ENCODE results near the gene FAM24B.
"Not testable (repeated sequence)": the region's sequence is repeated elsewhere in the genome, so short reads cannot be mapped to it uniquely, and the experiment has no call there.

FAM24B gene

DNA sequence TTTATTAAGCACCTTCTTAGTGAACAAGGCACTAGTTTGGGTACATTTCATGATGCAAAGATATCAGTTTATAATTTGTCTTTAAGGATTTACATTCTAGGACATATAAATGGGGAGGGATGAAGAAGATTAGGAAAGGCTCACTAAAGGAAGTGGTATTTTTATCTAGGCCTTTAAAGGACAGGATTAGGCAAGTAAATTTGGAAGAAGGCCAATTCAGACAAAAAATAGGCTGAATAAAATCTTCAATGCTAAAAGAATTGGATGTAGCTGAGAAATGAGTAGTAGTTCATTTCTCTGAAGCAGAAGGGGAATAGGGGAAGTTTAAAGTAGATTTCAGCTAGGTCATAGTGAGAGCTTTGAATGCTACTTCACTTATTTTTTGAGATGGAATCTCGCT, 4.8 kb upstream of the FAM24B start:
- DNase-seq (ENCODE audit: low spot score): no peak
- TF ChIP-seq, protein P1, sequence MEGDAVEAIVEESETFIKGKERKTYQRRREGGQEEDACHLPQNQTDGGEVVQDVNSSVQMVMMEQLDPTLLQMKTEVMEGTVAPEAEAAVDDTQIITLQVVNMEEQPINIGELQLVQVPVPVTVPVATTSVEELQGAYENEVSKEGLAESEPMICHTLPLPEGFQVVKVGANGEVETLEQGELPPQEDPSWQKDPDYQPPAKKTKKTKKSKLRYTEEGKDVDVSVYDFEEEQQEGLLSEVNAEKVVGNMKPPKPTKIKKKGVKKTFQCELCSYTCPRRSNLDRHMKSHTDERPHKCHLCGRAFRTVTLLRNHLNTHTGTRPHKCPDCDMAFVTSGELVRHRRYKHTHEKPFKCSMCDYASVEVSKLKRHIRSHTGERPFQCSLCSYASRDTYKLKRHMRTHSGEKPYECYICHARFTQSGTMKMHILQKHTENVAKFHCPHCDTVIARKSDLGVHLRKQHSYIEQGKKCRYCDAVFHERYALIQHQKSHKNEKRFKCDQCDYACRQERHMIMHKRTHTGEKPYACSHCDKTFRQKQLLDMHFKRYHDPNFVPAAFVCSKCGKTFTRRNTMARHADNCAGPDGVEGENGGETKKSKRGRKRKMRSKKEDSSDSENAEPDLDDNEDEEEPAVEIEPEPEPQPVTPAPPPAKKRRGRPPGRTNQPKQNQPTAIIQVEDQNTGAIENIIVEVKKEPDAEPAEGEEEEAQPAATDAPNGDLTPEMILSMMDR (IDR thresholded peaks at IDR 0.05; ENCODE audit: extremely low read depth, insufficient read depth, missing control alignments): no peak
- in situ Hi-C loops (cut with MboI; ENCODE audit: low pct_unique_long_range_greater_than_20kb, low sequenced_read_pairs, unreplicated experiment): no loop called here

DNA sequence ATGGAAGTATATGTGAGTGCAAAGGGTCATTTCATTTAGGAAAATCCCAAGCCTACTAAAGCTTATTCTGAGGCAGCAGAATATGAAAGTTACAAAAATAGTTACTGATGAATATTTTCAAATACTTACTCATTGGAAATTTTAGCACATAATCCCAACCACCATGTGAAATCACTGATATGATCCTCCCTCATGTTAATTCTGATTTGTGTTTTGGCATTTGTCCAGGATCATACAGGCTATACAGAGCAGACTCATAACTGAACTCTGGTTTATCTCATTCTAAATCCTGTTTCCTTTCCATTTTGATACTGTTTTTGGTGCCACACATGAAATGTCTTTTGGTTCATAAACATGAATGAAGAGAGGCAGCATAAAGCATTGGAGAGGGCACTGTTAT, 3.4 kb upstream of the FAM24B start:
- TF ChIP-seq, protein P1 (IDR thresholded peaks at IDR 0.05; ENCODE audit: extremely low read depth, insufficient read depth, missing control alignments): no peak
- no peak for DNase-seq (ENCODE audit: low spot score)
- in situ Hi-C loops (cut with MboI; ENCODE audit: low pct_unique_long_range_greater_than_20kb, low sequenced_read_pairs, unreplicated experiment): no loop called here

DNA sequence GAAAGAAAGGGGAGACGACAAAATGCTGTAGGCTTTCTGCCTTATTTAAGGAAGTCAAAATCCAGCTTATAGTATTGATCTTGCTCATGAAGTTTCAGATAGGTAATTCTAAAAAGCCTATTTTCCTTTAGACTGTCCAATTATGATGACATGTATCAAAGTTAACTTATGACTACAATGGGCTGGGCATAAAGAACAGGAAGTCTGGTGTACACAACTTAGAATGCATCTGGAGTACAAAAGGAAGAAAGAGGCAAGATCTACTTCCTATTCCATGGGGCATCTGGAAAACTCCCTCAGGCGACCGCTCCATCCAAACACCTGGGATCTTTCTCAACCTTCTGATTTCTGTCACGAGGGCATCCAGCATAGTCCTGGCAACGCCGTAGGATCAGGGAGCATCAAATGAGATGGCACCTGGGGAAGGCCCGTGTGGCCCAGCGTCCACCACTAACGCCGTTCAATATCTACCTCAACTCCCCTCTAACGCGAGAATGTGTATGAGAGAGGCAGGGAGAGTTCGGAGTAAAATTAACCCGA, 512 bp downstream of the FAM24B start:
- peak; percentile 5 for DNase-seq (ENCODE audit: low spot score)
- TF ChIP-seq, protein P1 (IDR thresholded peaks at IDR 0.05; ENCODE audit: extremely low read depth, insufficient read depth, missing control alignments): no peak
- in situ Hi-C loops (cut with MboI; ENCODE audit: low pct_unique_long_range_greater_than_20kb, low sequenced_read_pairs, unreplicated experiment): no loop called here

DNA sequence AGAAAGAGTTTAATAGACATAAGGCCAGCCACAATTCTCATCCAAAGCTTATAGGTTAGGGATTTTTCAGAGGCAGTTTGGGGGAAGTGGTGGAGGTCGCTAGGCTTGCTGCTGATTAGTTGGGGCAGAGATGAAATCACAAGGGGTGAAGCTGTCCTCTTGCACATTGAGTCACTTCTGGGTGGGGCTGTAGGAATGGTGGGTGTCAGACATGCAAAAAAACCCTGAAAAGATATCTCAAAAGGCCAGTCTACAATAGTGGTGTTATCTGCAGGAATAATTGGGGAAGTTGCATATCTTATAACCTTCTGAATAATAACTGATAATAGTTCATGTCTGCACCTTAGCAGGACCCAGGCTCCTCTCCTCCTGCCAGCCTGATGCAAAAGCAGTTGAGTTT, 2.1 kb downstream of the FAM24B start:
- DNase-seq (ENCODE audit: low spot score): no peak
- TF ChIP-seq, protein P1 (IDR thresholded peaks at IDR 0.05; ENCODE audit: extremely low read depth, insufficient read depth, missing control alignments): no peak
- in situ Hi-C loops (cut with MboI; ENCODE audit: low pct_unique_long_range_greater_than_20kb, low sequenced_read_pairs, unreplicated experiment): no loop called here

DNA sequence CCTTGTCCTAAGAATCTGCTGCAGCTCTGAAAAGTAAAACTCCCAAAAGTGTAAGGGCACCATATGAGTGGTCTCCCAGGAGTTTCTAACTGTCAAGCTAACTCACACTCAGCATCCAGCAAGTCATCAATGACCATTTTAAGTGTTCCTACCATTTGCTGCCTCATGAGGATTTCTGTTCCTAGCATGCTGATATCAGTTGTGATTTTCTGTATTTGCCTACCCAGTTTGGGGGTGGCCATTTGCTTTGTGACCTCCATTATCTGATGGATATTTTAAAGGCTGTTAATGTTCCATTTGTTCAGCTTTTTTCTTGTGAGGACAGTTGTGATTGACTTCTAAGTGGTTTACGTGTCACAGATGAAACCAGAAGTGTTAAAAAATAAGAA, 2.9 kb downstream of the FAM24B start:
- TF ChIP-seq, protein P1 (IDR thresholded peaks at IDR 0.05; ENCODE audit: extremely low read depth, insufficient read depth, missing control alignments): no peak
- in situ Hi-C loops (cut with MboI; ENCODE audit: low pct_unique_long_range_greater_than_20kb, low sequenced_read_pairs, unreplicated experiment): no loop called here
- DNase-seq (ENCODE audit: low spot score): no peak

DNA sequence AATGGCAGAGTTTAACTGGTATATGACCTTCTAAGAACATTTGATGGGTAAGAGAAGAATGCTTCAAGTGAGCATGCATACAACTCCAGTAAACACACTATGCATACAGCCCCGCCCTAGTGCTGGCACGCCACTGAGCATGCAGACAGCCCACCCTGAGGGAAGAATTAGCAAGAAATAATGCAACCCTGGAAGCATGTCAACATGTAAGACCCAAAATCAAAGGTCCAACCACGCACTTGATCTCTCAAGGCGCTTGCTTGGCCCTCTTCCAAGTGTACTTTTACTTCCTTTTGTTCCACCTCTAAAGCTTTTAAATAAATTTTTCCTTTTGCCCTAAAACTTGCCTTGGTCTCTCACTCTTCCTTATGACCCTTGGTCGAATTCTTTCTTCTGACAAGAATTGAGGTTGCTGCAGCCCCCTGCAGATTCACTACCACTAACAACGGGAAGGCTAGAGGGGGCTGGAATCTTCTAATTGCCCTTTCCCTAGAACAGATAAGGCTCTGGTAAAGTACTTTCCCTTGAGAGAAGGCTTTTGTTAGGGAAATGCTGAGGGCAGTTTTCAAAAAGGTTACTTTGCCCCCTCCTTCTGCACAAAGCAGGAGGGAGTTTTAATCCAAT, 3.4 kb downstream of the FAM24B start:
- no peak for DNase-seq (ENCODE audit: low spot score)
- TF ChIP-seq, protein P1 (IDR thresholded peaks at IDR 0.05; ENCODE audit: extremely low read depth, insufficient read depth, missing control alignments): no peak
- in situ Hi-C loops (cut with MboI; ENCODE audit: low pct_unique_long_range_greater_than_20kb, low sequenced_read_pairs, unreplicated experiment): no loop called here

DNA sequence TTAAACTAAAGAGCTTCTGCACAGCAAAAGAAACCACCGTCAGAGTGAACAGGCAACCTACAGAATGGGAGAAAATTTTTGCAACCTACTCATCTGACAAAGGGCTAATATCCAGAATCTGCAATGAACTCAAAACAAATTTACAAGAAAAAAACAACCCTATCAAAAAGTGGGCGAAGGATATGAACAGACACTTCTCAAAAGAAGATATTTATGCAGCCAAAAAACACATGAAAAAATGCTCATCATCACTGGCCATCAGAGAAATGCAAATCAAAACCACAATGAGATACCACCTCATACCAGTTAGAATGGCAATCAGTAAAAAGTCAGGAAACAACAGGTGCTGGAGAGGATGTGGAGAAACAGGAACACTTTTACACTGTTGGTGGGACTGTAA, 7.4 kb downstream of the FAM24B start:
- in situ Hi-C loops (cut with MboI; ENCODE audit: low pct_unique_long_range_greater_than_20kb, low sequenced_read_pairs, unreplicated experiment); DNase-seq (ENCODE audit: low spot score): not testable (repeated sequence)

DNA sequence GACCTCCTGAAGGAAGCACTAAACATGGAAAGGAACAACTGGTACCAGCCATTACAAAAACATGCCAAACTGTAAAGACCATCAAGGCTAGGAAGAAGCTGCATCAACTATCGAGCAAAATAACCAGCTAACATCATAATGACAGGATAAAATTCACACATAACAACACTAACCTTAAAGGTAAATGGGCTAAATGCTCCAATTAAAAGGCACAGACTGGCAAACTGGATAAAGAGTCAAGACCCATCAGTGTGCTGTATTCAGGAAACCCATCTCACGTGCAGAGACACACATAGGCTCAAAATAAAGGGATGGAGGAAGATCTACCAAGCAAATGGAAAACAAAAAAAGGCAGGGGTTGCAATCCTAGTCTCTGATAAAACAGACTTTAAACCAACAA, 10.6 kb downstream of the FAM24B start:
- DNase-seq (ENCODE audit: low spot score); in situ Hi-C loops (cut with MboI; ENCODE audit: low pct_unique_long_range_greater_than_20kb, low sequenced_read_pairs, unreplicated experiment): not testable (repeated sequence)

DNA sequence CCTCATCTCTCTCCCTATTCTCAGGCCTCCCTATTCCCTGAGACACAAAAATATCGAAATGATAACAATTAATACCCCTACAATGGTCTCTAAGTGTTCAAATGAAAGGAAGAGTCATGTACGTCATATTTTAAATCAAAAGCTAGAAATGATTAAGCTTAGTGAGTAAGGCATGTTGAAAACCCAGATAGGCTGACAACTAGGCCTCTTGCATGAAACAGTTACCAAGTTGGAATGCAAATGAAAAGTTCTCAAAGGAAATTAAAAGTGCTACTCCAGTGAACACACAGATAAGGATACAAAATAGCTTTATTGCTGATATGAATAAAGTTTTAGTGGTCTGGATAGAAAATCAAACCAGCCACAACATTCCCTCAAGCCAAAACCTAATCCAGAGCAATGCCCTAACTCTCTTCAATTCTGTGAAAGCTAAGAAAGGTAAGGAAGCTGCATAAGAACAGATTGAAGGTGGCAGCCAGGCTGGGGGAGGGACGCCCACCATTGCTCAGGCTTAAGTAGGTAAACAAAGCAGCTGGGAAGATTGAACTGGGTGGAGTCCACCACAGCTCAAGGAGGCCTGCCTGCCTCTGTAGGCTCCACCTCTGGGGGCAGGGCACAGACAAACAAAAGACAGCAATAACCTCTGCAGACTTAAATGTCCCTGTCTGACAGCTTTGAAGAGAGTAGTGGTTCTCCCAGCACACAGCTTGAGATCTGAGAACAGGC, 12.5 kb downstream of the FAM24B start:
- DNase-seq (ENCODE audit: low spot score); in situ Hi-C loops (cut with MboI; ENCODE audit: low pct_unique_long_range_greater_than_20kb, low sequenced_read_pairs, unreplicated experiment): not testable (repeated sequence)
